NB4 (cell line): ENCODE data around the gene TRMT1.

Experiments used
- POLR2A ChIP-seq: IDR thresholded peaks from 2 replicates; pipeline ENCODE4 v1.6.1; 2011; ENCODE audit warnings: mild to moderate bottlenecking; ENCODE audit not compliant: insufficient read length; ENCODE audit errors: extremely low read depth
- TF ChIP-seq, protein P1 (sequence below): IDR thresholded peaks from one replicate; pipeline ENCODE4 v1.5.1; 2012; ENCODE audit warnings: low read depth, low read length

DNA sequence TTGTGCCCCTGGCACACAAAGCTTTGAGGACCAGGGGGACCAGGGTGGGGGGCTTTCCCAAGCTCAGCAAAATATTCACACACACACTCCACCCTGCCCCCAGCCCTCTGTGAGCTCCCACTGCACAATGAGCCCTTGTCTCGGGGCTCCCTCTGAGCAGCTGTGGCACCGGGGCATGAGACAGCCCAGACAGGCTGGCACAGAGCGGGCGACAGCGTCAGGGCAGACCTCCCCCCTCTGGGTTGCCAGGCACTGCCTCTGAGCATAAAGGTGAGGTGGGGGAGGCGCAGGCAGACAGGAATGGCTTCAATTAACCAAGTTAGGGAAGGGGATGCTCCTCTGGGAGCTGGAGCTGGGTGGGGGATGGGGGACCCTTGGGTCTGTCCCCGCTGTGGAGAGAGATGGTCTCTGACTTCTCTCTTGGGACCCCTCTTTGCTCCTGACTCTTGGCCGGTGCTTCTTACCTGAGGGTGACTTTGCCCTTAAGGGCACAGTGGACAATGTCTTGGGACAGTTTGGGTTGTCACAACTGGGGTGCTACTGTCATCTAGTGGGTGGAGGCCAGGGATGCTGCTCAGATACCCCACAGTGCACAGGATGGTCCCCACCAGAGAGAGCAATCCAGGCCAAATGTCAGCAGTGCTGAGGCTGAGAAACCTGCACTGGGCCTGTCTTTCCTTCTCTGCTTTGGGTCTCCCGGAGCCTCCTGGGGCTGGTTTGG is 44.2 kb downstream of the TRMT1 start:
- no peak for TF ChIP-seq POLR2A
- TF ChIP-seq, protein P1, sequence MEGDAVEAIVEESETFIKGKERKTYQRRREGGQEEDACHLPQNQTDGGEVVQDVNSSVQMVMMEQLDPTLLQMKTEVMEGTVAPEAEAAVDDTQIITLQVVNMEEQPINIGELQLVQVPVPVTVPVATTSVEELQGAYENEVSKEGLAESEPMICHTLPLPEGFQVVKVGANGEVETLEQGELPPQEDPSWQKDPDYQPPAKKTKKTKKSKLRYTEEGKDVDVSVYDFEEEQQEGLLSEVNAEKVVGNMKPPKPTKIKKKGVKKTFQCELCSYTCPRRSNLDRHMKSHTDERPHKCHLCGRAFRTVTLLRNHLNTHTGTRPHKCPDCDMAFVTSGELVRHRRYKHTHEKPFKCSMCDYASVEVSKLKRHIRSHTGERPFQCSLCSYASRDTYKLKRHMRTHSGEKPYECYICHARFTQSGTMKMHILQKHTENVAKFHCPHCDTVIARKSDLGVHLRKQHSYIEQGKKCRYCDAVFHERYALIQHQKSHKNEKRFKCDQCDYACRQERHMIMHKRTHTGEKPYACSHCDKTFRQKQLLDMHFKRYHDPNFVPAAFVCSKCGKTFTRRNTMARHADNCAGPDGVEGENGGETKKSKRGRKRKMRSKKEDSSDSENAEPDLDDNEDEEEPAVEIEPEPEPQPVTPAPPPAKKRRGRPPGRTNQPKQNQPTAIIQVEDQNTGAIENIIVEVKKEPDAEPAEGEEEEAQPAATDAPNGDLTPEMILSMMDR = no peak
